ENCODE measurements around the gene ZSCAN9.

The ZSCAN9 gene

DNA sequence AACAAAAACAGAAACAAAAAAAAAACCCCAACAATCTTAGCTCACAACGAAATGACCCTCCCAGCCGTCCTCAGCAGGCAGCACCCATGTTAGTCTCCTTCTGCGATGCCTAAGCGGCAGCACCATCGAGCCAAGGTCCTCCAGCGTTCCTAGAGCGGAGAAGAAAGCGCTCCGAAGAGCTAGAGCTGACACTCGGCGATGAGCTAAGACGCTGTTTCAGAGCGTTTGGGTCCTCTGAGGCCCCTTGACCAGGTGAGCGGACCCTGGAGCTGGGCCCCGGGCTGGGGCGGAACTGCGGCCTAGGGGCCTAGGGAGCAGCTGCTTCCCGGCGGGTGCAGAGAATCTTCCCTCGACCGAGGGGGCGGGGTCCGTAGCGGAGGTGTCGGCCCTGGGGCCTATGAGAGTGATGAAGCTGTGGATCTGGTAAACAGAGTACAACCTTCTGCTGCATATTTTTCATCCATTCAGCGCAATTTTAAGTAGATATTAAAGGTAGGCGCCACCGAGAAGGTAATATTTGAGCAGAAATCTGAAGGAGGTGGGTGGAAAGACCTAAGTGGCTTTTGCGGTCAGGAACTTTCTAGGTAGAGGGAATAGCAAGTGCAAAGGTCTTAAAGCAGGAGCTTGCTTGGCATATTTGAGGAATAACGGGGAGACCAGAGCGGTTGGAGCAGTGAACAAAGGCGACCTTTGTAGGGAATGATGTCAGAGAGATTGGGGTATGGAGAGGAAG lies 42.1 kb downstream of the ZSCAN9 start, which contains the start of gene ZSCAN26:
ZSCAN26 (plus strand) TSS at position 182 of the 733 bp plus-strand sequence. CDS start 4,777 bp downstream, outside the sequence.
- TF ChIP-seq POLR2A (IDR thresholded peaks at IDR 0.05; ENCODE audit: low read length), result peak; percentile 85
- TF ChIP-seq GATA1 (IDR thresholded peaks at IDR 0.05; ENCODE audit: low read depth, low read length), result no peak
- peak; percentile 93 for DNase-seq

DNA sequence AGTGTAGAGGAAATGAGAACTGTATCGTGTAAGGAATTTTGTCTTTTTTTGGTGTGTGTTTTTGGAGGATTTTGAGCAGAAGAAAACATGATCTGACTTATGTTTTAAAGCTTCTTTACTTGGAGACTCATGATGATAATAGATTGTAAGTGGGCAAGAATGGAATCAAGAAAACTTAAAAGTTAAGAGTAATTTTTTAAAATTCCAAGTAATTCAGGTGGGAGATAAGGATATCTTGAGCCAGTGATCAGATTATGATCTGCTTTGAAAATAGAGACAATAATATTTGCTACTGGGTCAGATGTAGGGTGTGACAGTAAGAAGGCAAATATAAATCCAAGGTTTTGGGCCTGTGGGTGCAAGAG lies 42.6 kb downstream of the ZSCAN9 start:
- TF ChIP-seq GATA1 (IDR thresholded peaks at IDR 0.05; ENCODE audit: low read depth, low read length), result no peak
- DNase-seq, result peak in 1 of 2 experiments; percentile 29

DNA sequence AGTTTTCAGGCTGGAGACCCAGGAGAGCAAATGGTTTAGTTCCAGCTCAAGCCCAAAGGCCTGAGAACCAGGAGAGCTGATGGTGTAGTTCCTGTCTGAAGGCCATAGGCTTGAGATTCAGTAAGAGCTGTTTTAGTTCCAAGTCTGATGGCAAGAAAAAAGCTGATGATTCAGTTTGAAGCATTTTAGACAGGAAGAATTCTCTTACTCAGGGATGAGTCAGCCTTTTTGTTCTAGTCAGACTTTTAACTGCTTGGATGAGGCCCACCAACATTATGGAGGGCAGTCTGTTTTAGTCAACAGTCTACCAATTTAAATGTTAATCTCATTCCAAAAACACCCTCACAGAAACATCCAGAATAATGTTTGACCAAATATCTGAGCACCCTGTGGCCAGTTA lies 44.4 kb downstream of the ZSCAN9 start:
- DNase-seq, result peak; percentile 35 to 56

DNA sequence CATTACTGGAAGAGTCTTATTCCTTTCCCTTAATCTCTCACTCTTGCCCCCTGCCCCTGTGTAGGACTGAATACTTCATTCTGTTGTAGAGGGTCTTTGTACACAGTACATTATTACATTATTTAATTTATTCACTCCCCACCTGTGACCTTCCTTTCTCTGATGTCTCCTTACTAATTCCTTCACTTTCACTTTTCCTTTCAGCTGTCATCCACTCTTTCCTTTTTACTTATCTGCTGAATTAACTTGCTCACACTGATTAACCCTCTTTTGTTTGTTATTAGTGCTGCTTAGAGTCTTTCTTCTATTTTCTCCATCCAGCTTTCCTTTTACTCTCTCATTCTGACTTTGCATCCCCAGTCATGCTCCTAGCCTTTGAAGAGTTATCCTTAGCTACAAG lies 49.8 kb downstream of the ZSCAN9 start:
- DNase-seq, result peak in 1 of 2 experiments; percentile 7
- TF ChIP-seq POLR2A (IDR thresholded peaks at IDR 0.05; ENCODE audit: low read length) (no peak), GATA1 (IDR thresholded peaks at IDR 0.05; ENCODE audit: low read depth, low read length) (no peak)

More for the DNA sequence above, 44.4 kb downstream of the ZSCAN9 start:
- TF ChIP-seq GATA1 (IDR thresholded peaks at IDR 0.05; ENCODE audit: low read depth, low read length) (no peak), POLR2A (IDR thresholded peaks at IDR 0.05; ENCODE audit: low read length) (no peak)

DNA sequence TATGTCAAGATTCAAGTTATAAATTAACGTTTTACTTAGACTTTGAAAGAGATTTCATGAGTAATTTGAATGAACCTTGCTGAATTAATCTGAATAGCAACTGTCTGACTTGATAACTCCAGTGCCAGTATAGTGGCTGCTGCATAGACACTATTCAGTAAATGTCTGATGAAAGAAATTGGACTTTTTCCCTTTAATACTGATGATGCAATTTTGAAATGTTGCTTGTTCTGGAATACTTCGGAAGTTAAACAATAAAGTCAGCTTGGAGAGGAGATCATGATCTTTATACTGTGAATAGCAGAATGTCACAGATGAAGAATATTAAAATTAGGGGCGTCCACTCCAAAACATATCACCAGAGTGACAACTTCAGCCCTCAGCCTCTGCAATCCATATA lies 52.7 kb downstream of the ZSCAN9 start:
- TF ChIP-seq POLR2A (IDR thresholded peaks at IDR 0.05; ENCODE audit: low read length) (peak; percentile 15), GATA1 (IDR thresholded peaks at IDR 0.05; ENCODE audit: low read depth, low read length) (no peak)
- no peak for DNase-seq

DNA sequence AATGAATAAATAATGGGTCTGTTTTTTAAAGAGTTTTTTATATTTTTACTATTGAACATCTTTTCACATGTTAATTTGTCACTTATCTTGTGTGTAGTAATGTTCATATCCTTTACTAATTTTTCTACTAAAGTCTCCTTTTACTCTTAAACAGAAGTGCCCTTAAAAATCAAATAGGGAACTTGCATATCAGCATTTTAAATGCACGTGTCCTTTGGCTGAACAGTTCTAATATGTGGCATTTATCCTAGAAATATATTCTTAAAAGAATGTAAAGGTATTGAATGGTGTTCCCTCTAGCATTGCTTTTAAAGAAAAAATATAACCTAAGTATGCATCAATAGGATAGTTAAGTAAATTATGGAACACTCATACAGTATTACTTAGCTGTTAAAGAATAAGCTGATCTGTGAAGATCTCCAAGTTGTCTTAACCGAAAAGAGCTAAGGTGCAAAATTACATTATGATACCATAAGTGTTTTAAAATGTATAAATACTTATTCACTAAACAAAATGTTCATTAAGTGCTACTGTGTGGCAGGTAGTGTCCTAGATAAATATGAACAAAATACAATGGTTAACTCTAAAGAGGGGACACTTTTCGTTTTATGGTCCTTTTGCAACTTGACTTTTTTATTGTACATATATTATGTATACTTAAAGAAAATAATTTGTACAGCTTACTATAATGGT lies 55.7 kb downstream of the ZSCAN9 start:
- no peak for TF ChIP-seq POLR2A (IDR thresholded peaks at IDR 0.05; ENCODE audit: low read length)
- no peak for TF ChIP-seq GATA1 (IDR thresholded peaks at IDR 0.05; ENCODE audit: low read depth, low read length)
- DNase-seq, result no peak

DNA sequence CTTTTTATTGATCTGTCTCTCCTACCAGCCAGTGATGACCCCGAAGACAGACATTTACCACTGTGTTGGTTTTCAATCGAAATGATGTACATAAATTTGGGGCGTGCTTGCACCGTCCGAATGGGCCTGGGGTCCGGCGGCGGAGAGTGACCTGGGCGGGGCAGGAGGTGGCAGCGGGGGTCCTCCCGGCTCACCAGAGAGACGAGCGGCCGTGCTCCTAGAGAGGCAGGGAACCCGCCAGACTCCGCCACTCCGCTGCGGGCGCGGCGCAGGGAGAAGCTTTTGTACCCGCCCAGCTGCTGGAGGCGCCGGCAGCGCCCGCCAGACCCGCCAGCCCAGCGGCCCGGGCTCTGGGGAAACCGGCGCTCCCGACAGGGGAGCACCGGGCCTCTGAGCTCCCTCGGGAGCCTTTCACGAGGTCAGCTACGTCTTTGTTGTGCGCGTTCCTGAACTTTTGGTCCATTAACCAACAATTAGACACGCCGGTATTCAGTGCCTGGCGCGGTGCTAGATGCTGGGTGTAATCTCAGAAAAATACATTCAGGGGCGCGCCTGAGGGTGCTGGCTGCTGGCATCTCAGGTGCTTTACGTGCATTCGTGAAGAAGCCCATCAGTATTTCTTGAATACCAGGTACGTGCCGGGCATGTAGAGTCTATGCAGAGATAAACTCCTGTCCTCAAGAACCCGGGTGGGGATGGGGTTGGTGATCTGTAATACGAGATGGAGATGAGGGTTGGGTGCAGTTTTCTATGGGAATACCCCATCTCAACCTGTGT lies 56.4 kb downstream of the ZSCAN9 start, which contains the start of gene PGBD1:
PGBD1 (plus strand) TSS at position 285 of the 777 bp plus-strand sequence. CDS start 2,242 bp downstream, outside the sequence.
- DNase-seq, result peak; percentile 79 to 85
- TF ChIP-seq POLR2A (IDR thresholded peaks at IDR 0.05; ENCODE audit: low read length), result peak; percentile 42
- TF ChIP-seq GATA1 (IDR thresholded peaks at IDR 0.05; ENCODE audit: low read depth, low read length), result no peak

DNA sequence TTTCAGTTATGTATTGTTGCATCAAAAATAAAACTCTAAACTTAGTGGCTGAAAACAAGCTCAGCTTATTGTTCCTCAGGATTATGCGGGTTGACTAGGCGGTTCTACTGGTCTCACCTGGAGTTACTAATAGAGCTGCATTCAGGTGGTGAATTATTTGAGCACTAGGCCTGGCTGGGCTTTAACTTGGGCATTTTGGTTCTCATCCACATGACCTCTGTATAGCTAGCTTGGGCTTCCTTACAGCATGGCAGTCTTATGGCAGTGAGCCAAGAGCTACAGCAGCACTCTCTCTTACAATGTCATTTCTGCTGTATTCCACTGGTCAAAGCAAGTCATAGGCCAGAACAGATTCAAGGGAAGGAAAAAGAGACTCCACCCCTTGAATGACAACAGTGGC lies 57.9 kb downstream of the ZSCAN9 start:
- TF ChIP-seq GATA1 (IDR thresholded peaks at IDR 0.05; ENCODE audit: low read depth, low read length), result no peak
- TF ChIP-seq POLR2A (IDR thresholded peaks at IDR 0.05; ENCODE audit: low read length), result no peak

More for the DNA sequence above, 57.9 kb downstream of the ZSCAN9 start:
- DNase-seq, result peak; percentile 57 to 66
